NB4 (cell line): ENCODE results near the gene PIK3R1.

ENCODE experiments used
- CTCF ChIP-seq: IDR thresholded peaks from one replicate; pipeline ENCODE4 v1.5.1; 2012; ENCODE audit warnings: low read depth, low read length
- POLR2A ChIP-seq: IDR thresholded peaks from 2 replicates; pipeline ENCODE4 v1.6.1; 2011; ENCODE audit warnings: mild to moderate bottlenecking; ENCODE audit not compliant: insufficient read length; ENCODE audit errors: extremely low read depth

- TF ChIP-seq CTCF (no peak), POLR2A (no peak)
Observed at GRCh38 chr5:68335075-68335474, 119.5 kb downstream of the PIK3R1 start.
